ENCODE data around the gene FMO1.
A peak's percentile ranks its signal among the peaks of the same experiment; 100 is the strongest.
"Not testable (repeated sequence)": the region's sequence is repeated elsewhere in the genome, so short reads cannot be mapped to it uniquely, and the experiment has no call there.

Gene FMO1

DNA sequence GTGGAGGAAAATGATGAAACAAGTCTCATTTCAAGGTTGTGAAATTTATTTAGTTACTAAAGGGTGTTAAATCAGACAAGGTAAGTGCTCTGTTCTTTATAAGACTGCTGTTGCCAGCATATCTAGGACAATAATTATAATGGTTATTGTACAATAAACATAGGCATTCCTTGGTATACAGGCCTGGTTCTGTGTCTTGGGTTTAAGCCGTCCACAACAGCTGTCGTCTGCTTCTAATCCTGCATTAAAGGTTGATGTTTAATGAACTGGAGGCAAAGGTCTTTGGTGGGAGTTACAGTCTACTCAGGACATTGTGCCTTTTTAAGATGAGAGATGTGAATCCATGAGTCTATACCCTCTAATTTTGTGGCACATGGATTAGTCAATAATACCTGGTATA lies 42.3 kb downstream of the FMO1 start:
- no peak for DNase-seq

DNA sequence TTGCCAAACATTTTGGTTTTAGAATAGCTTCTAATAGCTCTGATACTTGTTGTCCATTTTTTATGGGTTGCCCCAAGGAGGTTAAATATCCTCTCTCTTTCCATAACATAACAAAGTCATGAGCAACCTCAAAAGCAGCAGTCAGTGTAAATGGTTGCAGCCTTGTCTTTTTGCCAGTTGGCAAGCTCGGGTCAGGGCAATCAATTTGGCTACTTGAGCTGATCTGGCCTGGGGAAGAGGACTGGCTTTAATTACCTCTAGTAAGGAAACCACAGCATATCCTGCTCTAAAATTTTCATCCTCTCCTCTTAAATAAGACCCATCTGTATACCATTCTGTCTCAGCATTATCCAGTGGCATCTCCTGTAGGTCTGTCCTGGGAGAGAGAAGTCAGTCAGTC lies 44.5 kb downstream of the FMO1 start:
- no peak for DNase-seq

GRCh38 chr1:171295383-171295782 lies 47.1 kb downstream of the FMO1 start:
- not testable (repeated sequence) for DNase-seq

GRCh38 chr1:171295821-171296220 lies 47.5 kb downstream of the FMO1 start:
- no peak for DNase-seq

GRCh38 chr1:171296897-171297296 lies 48.6 kb downstream of the FMO1 start:
- no peak for DNase-seq

DNA sequence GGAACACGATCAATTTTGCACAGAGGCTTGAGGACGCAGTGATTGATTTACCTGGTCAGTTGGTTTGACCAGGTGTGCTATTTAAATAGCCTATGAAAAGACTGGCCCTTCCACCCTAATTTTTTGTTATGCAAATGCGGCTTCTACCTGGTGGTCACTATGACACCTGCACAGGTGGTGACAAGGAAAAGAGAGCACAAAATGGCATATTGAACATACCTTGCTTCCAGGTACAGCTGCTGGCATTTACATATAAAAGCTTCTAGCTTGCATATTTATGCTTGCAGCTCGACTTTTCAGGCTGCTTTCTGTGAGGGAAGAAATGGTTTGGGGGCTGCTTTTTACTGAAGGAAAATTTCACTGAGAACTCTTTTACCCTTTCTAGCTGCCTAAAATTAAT lies 50.4 kb downstream of the FMO1 start:
- no peak for DNase-seq

DNA sequence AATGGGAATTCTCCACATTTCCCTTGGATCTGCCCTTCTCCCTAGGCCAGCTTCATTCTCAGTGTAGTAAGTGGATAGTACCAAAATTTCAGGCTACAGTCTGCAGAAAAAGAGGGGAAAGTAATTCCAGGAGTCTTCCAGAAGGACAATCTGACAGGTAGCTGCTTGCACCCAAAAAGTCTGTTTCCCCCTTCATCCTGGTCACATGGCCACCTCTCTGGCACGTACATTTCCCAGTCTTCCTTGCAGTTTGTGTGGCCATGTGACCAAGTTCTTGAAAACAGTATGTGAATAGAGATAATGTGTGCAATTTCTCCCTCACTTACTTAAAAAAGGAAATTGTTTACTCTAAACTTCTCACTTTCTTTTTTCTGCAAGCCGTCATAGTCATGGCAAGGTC lies 51.0 kb downstream of the FMO1 start:
- no peak for DNase-seq

- no peak for DNase-seq
Observed at GRCh38 chr1:171300401-171300800, 52.1 kb downstream of the FMO1 start.

DNA sequence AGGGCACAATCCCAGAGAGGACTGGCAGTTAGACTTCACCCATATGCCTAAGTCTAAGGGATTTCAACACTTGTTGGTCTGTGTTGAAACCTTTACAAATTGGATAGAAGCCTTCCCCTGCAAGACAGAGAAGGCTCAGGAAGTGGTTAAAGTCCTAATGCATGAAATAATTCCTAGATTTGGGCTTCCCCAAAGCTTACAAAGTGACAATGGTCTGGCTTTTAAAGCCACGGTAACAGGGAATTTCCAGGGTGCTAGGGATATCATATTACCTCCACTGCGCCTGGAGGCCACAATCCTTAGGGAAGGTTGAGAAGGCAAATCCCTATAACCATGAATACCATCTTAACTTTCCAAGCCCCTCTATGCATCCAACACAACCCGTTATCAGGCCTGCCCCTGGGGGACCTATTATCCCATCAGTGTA lies 62.4 kb downstream of the FMO1 start:
- no peak for DNase-seq

- DNase-seq, result no peak
Observed at GRCh38 chr1:171311771-171312558, 63.7 kb downstream of the FMO1 start.

DNA sequence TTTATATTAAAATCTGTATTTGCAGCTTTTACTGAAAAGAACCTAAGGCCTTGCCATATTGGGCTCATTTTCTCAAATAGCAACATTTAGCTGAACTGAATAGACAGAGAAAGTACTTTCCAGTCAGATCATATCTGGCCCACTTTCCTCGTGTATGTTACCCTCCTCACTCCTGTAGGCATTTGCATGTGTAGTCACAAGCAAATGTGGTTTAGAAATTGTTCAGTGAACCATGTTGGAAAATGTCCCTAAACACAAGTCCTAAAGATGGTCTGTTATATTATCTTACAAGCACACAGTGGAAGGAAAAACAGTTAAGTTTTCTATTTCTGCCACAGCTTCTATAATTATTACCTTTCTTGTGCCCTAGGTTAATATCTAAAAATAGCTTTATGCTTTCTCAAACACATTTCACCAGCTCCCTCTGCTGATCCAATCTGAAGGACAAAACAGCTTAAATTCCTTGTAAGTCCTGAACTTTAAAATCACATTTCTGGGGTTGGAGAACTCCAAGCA lies 65.1 kb downstream of the FMO1 start:
- no peak for DNase-seq

GRCh38 chr1:171313835-171314320 lies 65.6 kb downstream of the FMO1 start, which contains the start of gene FMO4:
TSS of gene FMO4 (plus strand) at chr1:171314183. CDS start at chr1:171319826, 5,643 bp downstream.
- peak; percentile 94 to 95 for DNase-seq

GRCh38 chr1:171329251-171329650 lies 81.0 kb downstream of the FMO1 start:
- DNase-seq, result no peak

GRCh38 chr1:171334024-171334640 lies 85.8 kb downstream of the FMO1 start:
- DNase-seq, result no peak

Measured in CD4-positive, alpha-beta T cell treated with Interleukin-4 for 1 hour (primary cell).